ENCODE measurements around the gene PAM. TPM values are rescaled to one million over a fixed set of nuclear protein-coding genes. Genes with fewer than 3 reads are reported as not detected.

PAM gene
- total RNA-seq, 1 experiment from 2014 or later: 190 TPM

DNA sequence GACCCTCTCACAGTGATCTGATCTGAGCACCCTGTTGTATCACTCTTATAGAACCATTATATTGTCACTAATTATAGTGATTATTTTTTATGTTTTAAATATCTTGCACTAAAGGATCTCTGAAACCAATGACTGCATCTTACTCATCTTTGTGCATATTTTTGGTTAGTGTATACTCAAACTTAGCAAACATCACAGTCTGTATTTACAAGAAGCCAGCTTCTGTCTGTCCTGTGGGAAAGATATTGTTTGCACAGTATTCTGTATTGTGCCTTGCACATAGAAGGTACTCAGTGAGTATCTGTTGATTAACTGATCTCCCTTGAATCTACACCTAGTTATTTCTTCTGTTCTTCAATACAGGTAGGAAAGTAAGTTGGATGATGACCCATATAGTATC lies 131.5 kb downstream of the PAM start:
- ChIA-PET POLR2A (ENCODE audit: low non-redundant PET) (no interaction called here), CTCF (no interaction called here)
- no peaks in the 10 kb centered on the region for H3K36me3 ChIP-seq (ENCODE audit: insufficient read depth, low read length, poor library complexity, severe bottlenecking)
- DNase-seq (ENCODE audit: low spot score): no peak
- no peak for TF ChIP-seq EZH2 (IDR thresholded peaks at IDR 0.05; ENCODE audit: borderline replicate concordance, low read depth, low read length, poor library complexity, severe bottlenecking)
- TF ChIP-seq, protein P1, sequence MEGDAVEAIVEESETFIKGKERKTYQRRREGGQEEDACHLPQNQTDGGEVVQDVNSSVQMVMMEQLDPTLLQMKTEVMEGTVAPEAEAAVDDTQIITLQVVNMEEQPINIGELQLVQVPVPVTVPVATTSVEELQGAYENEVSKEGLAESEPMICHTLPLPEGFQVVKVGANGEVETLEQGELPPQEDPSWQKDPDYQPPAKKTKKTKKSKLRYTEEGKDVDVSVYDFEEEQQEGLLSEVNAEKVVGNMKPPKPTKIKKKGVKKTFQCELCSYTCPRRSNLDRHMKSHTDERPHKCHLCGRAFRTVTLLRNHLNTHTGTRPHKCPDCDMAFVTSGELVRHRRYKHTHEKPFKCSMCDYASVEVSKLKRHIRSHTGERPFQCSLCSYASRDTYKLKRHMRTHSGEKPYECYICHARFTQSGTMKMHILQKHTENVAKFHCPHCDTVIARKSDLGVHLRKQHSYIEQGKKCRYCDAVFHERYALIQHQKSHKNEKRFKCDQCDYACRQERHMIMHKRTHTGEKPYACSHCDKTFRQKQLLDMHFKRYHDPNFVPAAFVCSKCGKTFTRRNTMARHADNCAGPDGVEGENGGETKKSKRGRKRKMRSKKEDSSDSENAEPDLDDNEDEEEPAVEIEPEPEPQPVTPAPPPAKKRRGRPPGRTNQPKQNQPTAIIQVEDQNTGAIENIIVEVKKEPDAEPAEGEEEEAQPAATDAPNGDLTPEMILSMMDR (conservative IDR thresholded peaks at IDR 0.05; ENCODE audit: low read depth, low read length): no peak
- no peak overlapping the region for H3K4me3 ChIP-seq (ENCODE audit: low read depth, low read length, poor library complexity, severe bottlenecking)
- no peak overlapping the region for H3K27ac ChIP-seq (ENCODE audit: low read depth, low read length, poor library complexity, severe bottlenecking)
- intact Hi-C loops (cut with micrococcal nuclease; ENCODE audit: unreplicated experiment): no loop called here
- H3K27me3 ChIP-seq (replicated peaks; ENCODE audit: insufficient read depth, low read depth, low read length, poor library complexity): no peaks in the 10 kb centered on the region
- H3K4me1 ChIP-seq (ENCODE audit: insufficient read depth, low read length, poor library complexity, severe bottlenecking): no peaks in the 10 kb centered on the region
- BruUV-seq (replicated peaks): no TSS peak
- H3K9me3 ChIP-seq (ENCODE audit: low read depth, low read length, poor library complexity, severe bottlenecking): no peaks in the 10 kb centered on the region

DNA sequence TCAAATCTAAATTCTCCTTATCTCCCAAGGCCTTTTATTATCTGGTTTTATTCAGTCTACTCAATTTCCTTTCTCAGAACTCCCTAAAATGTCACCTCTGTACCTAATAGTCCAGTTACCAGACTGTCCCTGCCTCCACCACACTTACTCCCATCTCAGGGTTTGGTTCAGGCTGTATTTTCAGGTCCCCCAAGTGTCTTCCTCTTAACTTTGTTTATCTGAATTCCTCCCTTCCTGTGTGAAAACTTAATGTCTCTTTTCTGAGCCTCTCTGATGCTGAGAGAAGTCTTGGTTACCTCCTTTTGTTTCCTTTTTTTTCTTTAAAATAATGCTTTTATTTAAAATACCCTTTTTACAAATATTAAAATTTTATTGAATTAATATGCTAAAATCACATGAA lies 133.4 kb downstream of the PAM start:
- no TSS peak for BruUV-seq (replicated peaks)
- Histone ChIP-seq H3K4me1 (ENCODE audit: insufficient read depth, low read length, poor library complexity, severe bottlenecking) (no peaks in the 10 kb centered on the region), H3K36me3 (ENCODE audit: insufficient read depth, low read length, poor library complexity, severe bottlenecking) (no peaks in the 10 kb centered on the region), H3K27ac (ENCODE audit: low read depth, low read length, poor library complexity, severe bottlenecking) (no peak overlapping the region), H3K9me3 (ENCODE audit: low read depth, low read length, poor library complexity, severe bottlenecking) (no peaks in the 10 kb centered on the region), H3K27me3 (replicated peaks; ENCODE audit: insufficient read depth, low read depth, low read length, poor library complexity) (no peaks in the 10 kb centered on the region), H3K4me3 (ENCODE audit: low read depth, low read length, poor library complexity, severe bottlenecking) (no peak overlapping the region)
- ChIA-PET POLR2A (ENCODE audit: low non-redundant PET) (no interaction called here), CTCF (no interaction called here)
- DNase-seq (ENCODE audit: low spot score): no peak
- intact Hi-C loops (cut with micrococcal nuclease; ENCODE audit: unreplicated experiment): no loop called here
- TF ChIP-seq, protein P1 (conservative IDR thresholded peaks at IDR 0.05; ENCODE audit: low read depth, low read length): no peak
- TF ChIP-seq EZH2 (IDR thresholded peaks at IDR 0.05; ENCODE audit: borderline replicate concordance, low read depth, low read length, poor library complexity, severe bottlenecking): no peak

DNA sequence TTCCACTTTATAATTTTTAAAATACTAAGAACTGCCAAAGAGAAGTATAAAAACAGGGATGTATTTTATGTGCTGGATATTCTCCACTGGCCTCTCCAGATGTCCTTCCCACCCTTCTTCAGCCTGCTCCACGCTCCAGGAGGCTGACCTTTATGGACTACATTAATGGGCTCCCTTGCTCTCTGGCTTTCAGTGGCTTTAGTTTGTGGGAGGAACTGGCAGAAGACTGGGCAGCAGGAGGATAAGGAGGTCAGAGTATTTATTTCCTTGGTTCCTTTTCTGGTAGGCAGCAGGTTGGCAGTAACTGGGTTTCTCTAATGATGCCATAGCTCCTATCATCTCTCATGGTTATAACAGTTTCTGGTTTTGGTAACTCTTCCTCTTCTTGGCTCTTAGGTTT lies 133.9 kb downstream of the PAM start:
- TF ChIP-seq EZH2 (IDR thresholded peaks at IDR 0.05; ENCODE audit: borderline replicate concordance, low read depth, low read length, poor library complexity, severe bottlenecking): no peak
- TF ChIP-seq, protein P1 (conservative IDR thresholded peaks at IDR 0.05; ENCODE audit: low read depth, low read length): no peak
- BruUV-seq (replicated peaks): no TSS peak
- intact Hi-C loops (cut with micrococcal nuclease; ENCODE audit: unreplicated experiment): no loop called here
- no peaks in the 10 kb centered on the region for H3K4me1 ChIP-seq (ENCODE audit: insufficient read depth, low read length, poor library complexity, severe bottlenecking)
- ChIA-PET CTCF (no interaction called here), POLR2A (ENCODE audit: low non-redundant PET) (no interaction called here)
- no peaks in the 10 kb centered on the region for H3K9me3 ChIP-seq (ENCODE audit: low read depth, low read length, poor library complexity, severe bottlenecking)
- DNase-seq (ENCODE audit: low spot score): no peak
- no peaks in the 10 kb centered on the region for H3K36me3 ChIP-seq (ENCODE audit: insufficient read depth, low read length, poor library complexity, severe bottlenecking)
- H3K27me3 ChIP-seq (replicated peaks; ENCODE audit: insufficient read depth, low read depth, low read length, poor library complexity): no peaks in the 10 kb centered on the region
- H3K27ac ChIP-seq (ENCODE audit: low read depth, low read length, poor library complexity, severe bottlenecking): no peak overlapping the region
- H3K4me3 ChIP-seq (ENCODE audit: low read depth, low read length, poor library complexity, severe bottlenecking): no peak overlapping the region

Measured in A673 (cell line).